A549 (cell line): ENCODE data around the gene TUBA4A. TPM values are rescaled to one million over a fixed set of nuclear protein-coding genes. Genes with fewer than 3 reads are reported as not detected.
A peak's percentile ranks its signal among the peaks of the same experiment; 100 is the strongest.

Experiments used
- ATAC-seq, 2 experiments: fragments of 200-7000 bp in 1 of 2; fragments of >200 bp in 1 of 2; cut with Nextera tagmentation in 1 of 2; cut with Tn5 transposase in 1 of 2; 3 replicates each; pipeline versions ENCODE4 v1.8.0 to v1.9.1; 2018 to 2020; ENCODE audit warnings: mild to moderate bottlenecking in 1 of 2, moderate library complexity in 1 of 2
- CTCF ChIA-PET: fragments of 300-600 bp; sonication (Branson Sonifier 250); formaldehyde crosslinking; extraction: SDS; loops from one replicate; lab custom pipeline; 2021; ENCODE audit warnings: antibody characterized with exemption, inconsistent platforms; lab: Yijun Ruan, JAX
- POLR2A ChIA-PET: fragments of 350-600 bp; formaldehyde crosslinking; extraction: SDS; loops from one replicate; lab custom pipeline; 2021; ENCODE audit warnings: antibody characterized with exemption, inconsistent platforms; lab: Yijun Ruan, JAX
- DNase-seq, 2 experiments: peaks; one replicate each; pipeline versions ENCODE4 v3.0.0 to v3.0.0-alpha.2; 2011 to 2016; ENCODE audit warnings: low read depth in 1 of 2, low spot score in 1 of 2
- FAIRE-seq: peaks from 2 replicates; lab custom pipeline; 2011; peaks lifted over from hg19 to GRCh38; lab: Jason Lieb, UNC
- H3K27ac ChIP-seq, 2 experiments: fragments of >200 bp; sonication (Bioruptor Twin); formaldehyde crosslinking; 3 replicates each; pipeline ENCODE4 v1.5.1; 2016 to 2017
- H3K4me1 ChIP-seq: fragments of >200 bp; sonication (Bioruptor Twin); formaldehyde crosslinking; 3 replicates; pipeline ENCODE4 v1.6.1; 2016
- H3K4me2 ChIP-seq: fragments of >200 bp; sonication (Bioruptor Twin); formaldehyde crosslinking; 3 replicates; pipeline ENCODE4 v1.6.1; 2016
- H3K4me3 ChIP-seq: fragments of >200 bp; sonication (Bioruptor Twin); formaldehyde crosslinking; 3 replicates; pipeline ENCODE4 v1.5.1; 2016
- H3K9me3 ChIP-seq: fragments of >200 bp; sonication (Bioruptor Twin); formaldehyde crosslinking; 3 replicates; pipeline ENCODE4 v1.6.1; 2016
- CBX8 ChIP-seq: fragments of 200-600 bp; sonication (generic); IDR thresholded peaks from 2 replicates; pipeline ENCODE4 v1.6.1; 2016
- CEBPB ChIP-seq, 2 experiments: fragments of >200 bp in 1 of 2; sonication (Bioruptor Twin) in 1 of 2; formaldehyde crosslinking in 1 of 2; IDR thresholded peaks; 2 replicates each; pipeline ENCODE4 v1.6.1; 2012 to 2016
- FOSL2 ChIP-seq, 2 experiments: fragments of 450-650 bp in 1 of 2; fragments of >200 bp in 1 of 2; sonication (Bioruptor Twin) in 1 of 2; formaldehyde crosslinking; IDR thresholded peaks; 2 replicates each; pipeline versions ENCODE4 v1.5.0 to v1.6.1; 2016 to 2020; ENCODE audit warnings: mild to moderate bottlenecking in 1 of 2, moderate library complexity in 1 of 2
- HOXB13 ChIP-seq: fragments of 250-450 bp; sonication (Bioruptor Pico); IDR thresholded peaks from 2 replicates; pipeline ENCODE4 v1.5.0; 2020; ENCODE audit warnings: low read depth, mild to moderate bottlenecking, moderate library complexity
- JUN ChIP-seq, 2 experiments: fragments of >200 bp; sonication (Bioruptor Twin); formaldehyde crosslinking; IDR thresholded peaks; 2 replicates in 1 of 2; 3 replicates in 1 of 2; pipeline ENCODE4 v1.6.1; 2016 to 2017
- JUNB ChIP-seq: fragments of >200 bp; sonication (Bioruptor Twin); formaldehyde crosslinking; IDR thresholded peaks from 2 replicates; pipeline ENCODE4 v1.6.1; 2016
- MAFK ChIP-seq: fragments of 450-650 bp; IDR thresholded peaks from 2 replicates; pipeline ENCODE4 v1.6.1; 2014; ENCODE audit not compliant: partially characterized antibody
- NPAS2 ChIP-seq: fragments of 250-450 bp; sonication (Bioruptor Pico); IDR thresholded peaks from 2 replicates; pipeline ENCODE4 v1.8.0; 2022; ENCODE audit warnings: mild to moderate bottlenecking, moderate library complexity, borderline replicate concordance
- NR3C1 ChIP-seq: fragments of >200 bp; sonication (Bioruptor Twin); formaldehyde crosslinking; IDR thresholded peaks from 3 replicates; pipeline ENCODE4 v1.6.1; 2017
- RAD21 ChIP-seq, 2 experiments: fragments of >200 bp in 1 of 2; sonication (Bioruptor Twin) in 1 of 2; formaldehyde crosslinking in 1 of 2; IDR thresholded peaks in 1 of 2; conservative IDR thresholded peaks in 1 of 2; 2 replicates in 1 of 2; 3 replicates in 1 of 2; pipeline ENCODE4 v1.6.1; 2012 to 2018; ENCODE audit warnings: inconsistent platforms in 1 of 2
- RARB ChIP-seq: fragments of 250-450 bp; sonication (Bioruptor Pico); IDR thresholded peaks from 2 replicates; pipeline ENCODE4 v1.8.0; 2021; ENCODE audit warnings: mild to moderate bottlenecking, moderate library complexity
- RCOR1 ChIP-seq: fragments of 150-350 bp; IDR thresholded peaks from 2 replicates; pipeline ENCODE4 v1.6.1; 2014; ENCODE audit warnings: antibody characterized with exemption, low read length, low read depth
- RFX5 ChIP-seq: fragments of 450-650 bp; IDR thresholded peaks from 2 replicates; pipeline ENCODE4 v1.7.1; 2014; ENCODE audit warnings: antibody characterized with exemption, mild to moderate bottlenecking, moderate library complexity
- SREBF2 ChIP-seq: fragments of 450-650 bp; IDR thresholded peaks from 2 replicates; pipeline ENCODE4 v1.6.1; 2014; ENCODE audit warnings: mild to moderate bottlenecking, moderate library complexity
- ZNF302 ChIP-seq: fragments of 250-450 bp; sonication (Bioruptor Pico); IDR thresholded peaks from 2 replicates; pipeline ENCODE4 v1.9.0; 2021; ENCODE audit warnings: inconsistent platforms, mild to moderate bottlenecking, moderate library complexity
- WGBS: methylation state at CpG from one replicate; pipeline ENCODE4 v1.1.6; 2017; ENCODE audit errors: missing lambda C conversion rate; 5-methylcytosine and 5-hydroxymethylcytosine counted together
- polyA plus RNA-seq, 4 experiments: library from polyadenylated mRNA; depleted of rRNA in 3 of 4; stranded (reverse); fragments of >200 nt; fragmentation: RNase III in 1 of 4; extraction: RNeasy Plus Mini Kit Qiagen cat#74134 plus additional on column Dnase treatment in 1 of 4; gene quantifications; 2 replicates in 3 of 4; 3 replicates in 1 of 4; pipeline ENCODE4 v1.2.3, GENCODE V29; 2011 to 2017
- TF ChIP-seq, protein P1 (sequence below): fragments of >200 bp; sonication (Bioruptor Twin); formaldehyde crosslinking; IDR thresholded peaks from 2 replicates; pipeline ENCODE4 v1.6.1; 2016
- TF ChIP-seq, protein P2 (sequence below): fragments of 150-350 bp; IDR thresholded peaks from 2 replicates; pipeline ENCODE4 v1.6.1; 2014; ENCODE audit warnings: low read depth, mild to moderate bottlenecking, low read length

The TUBA4A gene
- polyA plus RNA-seq, 2 of the 4 experiments (the other 2 are of a cell fraction), result 222 to 450 TPM

DNA sequence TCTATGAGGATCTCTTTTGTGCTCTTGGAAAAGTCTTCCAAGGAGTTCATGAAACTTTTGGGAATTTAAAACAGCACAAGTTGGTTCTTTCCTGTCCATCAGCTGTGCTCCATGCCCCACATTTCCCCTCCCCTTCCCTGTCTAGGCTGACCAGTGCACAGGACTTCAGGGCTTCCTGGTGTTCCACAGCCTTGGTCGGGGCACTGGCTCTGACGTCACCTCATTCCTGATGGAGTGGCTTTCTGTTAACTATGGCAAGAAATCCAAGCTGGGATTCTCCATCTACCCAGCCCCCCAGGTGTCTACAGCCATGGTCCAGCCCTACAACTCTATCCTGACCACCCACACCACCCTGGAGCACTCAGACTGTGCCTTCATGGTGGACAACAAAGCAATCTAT, 17.3 kb upstream of the TUBA4A start:
- Histone ChIP-seq H3K4me3 (no peak overlapping the region), H3K4me2 (no peak overlapping the region), H3K9me3 (no peaks in the 10 kb centered on the region), H3K4me1 (peaks cover 61% of the 10 kb centered on the region), H3K27ac (peak overlapping the region; percentile 29 to 96; a peak in 5 of 6 replicates)
- ChIA-PET POLR2A (interaction anchor here (0.9 kb wide), 1 partner anchor 18 kb away, joined by 11 read pairs; the partner anchor contains the start of gene TUBA4B), CTCF (interaction anchor here (1.3 to 4.6 kb wide), 6 partner anchors 10 to 53 kb away, joined by 3 to 24 read pairs (median 6); partner anchors contain the start of gene TUBA4A)
- no peak for TF ChIP-seq SREBF2
- ATAC-seq, result no peak
- WGBS, result 100% methylated on average over 2 of the region's 2 CpGs
- no peak for DNase-seq
- FAIRE-seq, result no peak

DNA sequence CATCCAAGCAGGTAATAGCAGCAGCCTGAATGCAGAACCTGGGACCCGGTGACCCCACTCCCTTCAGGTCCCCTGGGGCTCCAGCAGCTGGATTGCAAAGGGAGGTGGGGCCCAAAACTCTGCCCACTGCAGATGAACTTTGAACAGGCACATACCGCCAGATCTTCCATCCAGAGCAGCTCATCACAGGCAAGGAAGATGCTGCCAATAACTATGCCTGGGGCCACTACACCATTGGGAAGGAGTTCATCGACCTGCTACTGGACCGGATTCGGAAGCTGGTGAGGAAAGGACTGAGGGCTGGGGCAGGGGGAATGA, 16.3 kb upstream of the TUBA4A start:
- H3K4me2 ChIP-seq, result peak overlapping the region; percentile 33
- DNase-seq (no peak), FAIRE-seq (no peak)

DNA sequence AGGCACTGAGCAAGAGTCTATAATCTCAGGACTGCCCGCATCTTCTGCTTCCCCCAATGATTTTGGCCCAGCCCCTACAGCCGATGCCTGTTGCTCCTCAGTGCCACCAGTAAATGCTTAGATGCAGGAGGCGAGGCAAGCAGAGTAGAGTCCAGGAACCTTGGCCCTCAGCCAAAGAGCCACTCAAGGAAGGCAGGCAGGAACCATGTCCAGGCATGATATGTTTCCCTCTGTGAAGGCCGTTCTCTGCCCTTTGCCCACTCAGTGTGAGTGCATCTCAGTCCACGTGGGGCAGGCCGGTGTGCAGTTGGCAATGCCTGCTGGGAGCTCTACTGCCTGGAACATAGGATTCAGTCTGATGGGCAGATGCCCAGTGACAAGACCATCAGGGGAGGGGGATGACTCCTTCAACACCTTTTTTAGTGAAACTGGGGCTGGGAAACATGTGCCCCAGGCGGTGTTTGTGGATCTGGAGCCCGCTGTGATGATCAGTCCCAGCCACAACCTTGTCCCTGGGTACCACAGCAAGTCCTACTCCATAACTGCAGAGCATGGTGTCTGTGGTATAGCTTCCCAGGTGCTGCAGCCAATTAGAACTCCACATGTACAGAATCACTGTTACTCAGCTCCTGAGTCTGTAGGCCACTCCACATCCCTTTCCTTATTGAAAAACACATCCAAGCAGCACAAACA, 15.8 kb upstream of the TUBA4A start:
- 81% methylated on average over 8 of the region's 8 CpGs for WGBS
- Histone ChIP-seq H3K4me2 (peak overlapping the region; percentile 33), H3K4me1 (peaks cover 46% of the 10 kb centered on the region), H3K9me3 (no peaks in the 10 kb centered on the region), H3K27ac (peak overlapping the region; percentile 29 to 96; a peak in 5 of 6 replicates)
- CTCF ChIA-PET, result interaction anchor here (0.7 to 4.6 kb wide), 9 partner anchors 9 to 978 kb away, joined by 3 to 24 read pairs (median 3); partner anchors contain the start of genes TUBA4A and TUBA4B
- DNase-seq (no peak), FAIRE-seq (no peak)
- POLR2A ChIA-PET, result no interaction called here
- no peak for TF ChIP-seq ZNF302
- TF ChIP-seq JUNB, result no peak
- no peak for TF ChIP-seq MAFK
- no peak for TF ChIP-seq RCOR1
- no peak for TF ChIP-seq RFX5
- no peak for TF ChIP-seq CEBPB (IDR thresholded peaks at IDR 0.05)
- TF ChIP-seq, protein P1, sequence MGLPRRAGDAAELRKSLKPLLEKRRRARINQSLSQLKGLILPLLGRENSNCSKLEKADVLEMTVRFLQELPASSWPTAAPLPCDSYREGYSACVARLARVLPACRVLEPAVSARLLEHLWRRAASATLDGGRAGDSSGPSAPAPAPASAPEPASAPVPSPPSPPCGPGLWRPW, result no peak
- TF ChIP-seq NPAS2 (CRISPR knock-in tag), result no peak
- TF ChIP-seq, all 56 proteins: peak for 0
- H3K4me3 ChIP-seq, result no peak overlapping the region
- ATAC-seq, result no peak

More for the DNA sequence above, 16.3 kb upstream of the TUBA4A start:
- ATAC-seq, result no peak
- peaks cover 51% of the 10 kb centered on the region for H3K4me1 ChIP-seq
- WGBS, result 80% methylated on average over 4 of the region's 5 CpGs
- ChIA-PET POLR2A (interaction anchor here (0.9 kb wide), 1 partner anchor 17 kb away, joined by 11 read pairs; the partner anchor contains the start of gene TUBA4B), CTCF (interaction anchor here (0.7 to 4.6 kb wide), 11 partner anchors 8 to 978 kb away, joined by 3 to 24 read pairs (median 3); partner anchors contain the start of genes TUBA4A and TUBA4B)
- H3K9me3 ChIP-seq, result no peaks in the 10 kb centered on the region
- H3K4me3 ChIP-seq, result no peak overlapping the region
- peak overlapping the region; percentile 29 to 96; a peak in 5 of 6 replicates for H3K27ac ChIP-seq
- TF ChIP-seq RARB (CRISPR knock-in tag) (no peak), NR3C1 (no peak), RAD21 (conservative IDR thresholded peaks at IDR 0.05 in 1 of 2, IDR thresholded peaks at IDR 0.05 in 1 of 2) (no peak)

DNA sequence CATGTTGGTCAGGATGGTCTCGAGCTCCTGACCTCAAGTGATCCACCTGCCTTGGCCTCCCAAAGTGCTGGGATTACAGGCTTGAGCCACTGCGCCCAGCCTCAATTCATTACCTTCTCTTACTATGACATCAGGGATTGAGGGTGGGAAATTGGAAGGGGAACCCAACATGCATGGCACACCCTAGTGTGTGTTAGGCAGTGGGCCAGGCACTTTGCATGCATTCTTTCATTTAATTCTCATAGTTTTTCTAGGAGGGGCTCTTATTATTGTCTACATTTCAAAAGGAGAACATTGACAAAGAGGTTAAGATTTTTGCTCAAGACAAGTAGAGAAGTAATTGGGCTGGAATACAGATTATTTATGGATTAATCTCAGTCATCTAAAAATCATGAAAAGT, 14.6 kb upstream of the TUBA4A start:
- ATAC-seq (no peak), DNase-seq (no peak), FAIRE-seq (no peak)
- Histone ChIP-seq H3K4me3 (no peak overlapping the region), H3K9me3 (no peaks in the 10 kb centered on the region), H3K4me2 (no peak overlapping the region), H3K4me1 (peaks cover 33% of the 10 kb centered on the region), H3K27ac (0 out of 6 replicates have a peak overlapping the region, but pooled peaks of 1 of the 2 experiments have one; percentile 13)
- POLR2A ChIA-PET, result no interaction called here
- WGBS, result 89% methylated on average over 2 of the region's 2 CpGs
- CTCF ChIA-PET, result interaction anchor here (1.4 to 4.6 kb wide), 3 partner anchors 14 to 27 kb away, joined by 3 to 24 read pairs (median 18); partner anchors contain the start of genes TUBA4A and TUBA4B
- no peak for TF ChIP-seq JUN (IDR thresholded peaks at IDR 0.05)
- TF ChIP-seq HOXB13 (CRISPR knock-in tag), result no peak
- TF ChIP-seq, protein P2, sequence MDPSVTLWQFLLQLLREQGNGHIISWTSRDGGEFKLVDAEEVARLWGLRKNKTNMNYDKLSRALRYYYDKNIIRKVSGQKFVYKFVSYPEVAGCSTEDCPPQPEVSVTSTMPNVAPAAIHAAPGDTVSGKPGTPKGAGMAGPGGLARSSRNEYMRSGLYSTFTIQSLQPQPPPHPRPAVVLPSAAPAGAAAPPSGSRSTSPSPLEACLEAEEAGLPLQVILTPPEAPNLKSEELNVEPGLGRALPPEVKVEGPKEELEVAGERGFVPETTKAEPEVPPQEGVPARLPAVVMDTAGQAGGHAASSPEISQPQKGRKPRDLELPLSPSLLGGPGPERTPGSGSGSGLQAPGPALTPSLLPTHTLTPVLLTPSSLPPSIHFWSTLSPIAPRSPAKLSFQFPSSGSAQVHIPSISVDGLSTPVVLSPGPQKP, result no peak
- no peak for TF ChIP-seq SREBF2
- TF ChIP-seq CBX8, result no peak
- no peak for TF ChIP-seq FOSL2 (IDR thresholded peaks at IDR 0.05)
- no peak for TF ChIP-seq FOSL2 (CRISPR knock-in tag; IDR thresholded peaks at IDR 0.05)
